AG04450 (cell line): ENCODE results near the gene CCBE1. TPM values are rescaled to one million over a fixed set of nuclear protein-coding genes. Genes with fewer than 3 reads are reported as not detected.

Source experiments
- CTCF ChIA-PET: fragments of 300-600, 350-600 bp; formaldehyde crosslinking; extraction: SDS; loops from one replicate; lab custom pipeline; 2022; ENCODE audit warnings: antibody characterized with exemption, inconsistent platforms; lab: Charles Lee
- POLR2A ChIA-PET: fragments of 350-600 bp; formaldehyde crosslinking; extraction: SDS; loops from one replicate; lab custom pipeline; 2021; ENCODE audit warnings: antibody characterized with exemption, inconsistent platforms; lab: Yijun Ruan, JAX
- DNase-seq: peaks from one replicate; pipeline ENCODE4 v3.0.0-alpha.2; 2011; ENCODE audit warnings: low read depth, low spot score
- H3K27ac ChIP-seq: one replicate; pipeline ENCODE4 v1.5.1; 2012; ENCODE audit warnings: low read depth, low read length, control low read depth
- H3K27me3 ChIP-seq: one replicate; pipeline ENCODE4 v1.6.0; 2012; ENCODE audit warnings: low read length; ENCODE audit not compliant: control insufficient read depth, insufficient read depth
- H3K4me3 ChIP-seq: 2 replicates; pipeline ENCODE4 v1.5.1; 2011; ENCODE audit warnings: mild to moderate bottlenecking, low read depth, low read length, control low read depth
- H3K9me3 ChIP-seq: 2 replicates; pipeline ENCODE4 v1.5.1; 2012; ENCODE audit warnings: low read length; ENCODE audit not compliant: control insufficient read depth, insufficient read depth
- CTCF ChIP-seq: IDR thresholded peaks from 2 replicates; pipeline ENCODE4 v1.5.1; 2011; ENCODE audit warnings: low read depth, low read length, control low read depth, inconsistent platforms
- polyA plus RNA-seq: library from polyadenylated mRNA; depleted of rRNA; stranded (reverse); fragments of >200 nt; gene quantifications from 2 replicates; pipeline ENCODE4 v1.2.3, GENCODE V29; 2011

The CCBE1 gene
- polyA plus RNA-seq, 1 experiment = 40.4 TPM

- H3K4me3 ChIP-seq = no peak overlapping the region
- ChIA-PET CTCF (interaction anchor here (4.2 kb wide), 1 partner anchor 15 kb away, joined by 18 read pairs; the partner anchor contains the start of gene CCBE1), POLR2A (no interaction called here)
- H3K27me3 ChIP-seq = no peaks in the 10 kb centered on the region
- no peak for TF ChIP-seq CTCF
- H3K9me3 ChIP-seq = peaks cover 2% of the 10 kb centered on the region; the same call in 1 of the 2 replicates
- no peak for DNase-seq
- H3K27ac ChIP-seq = no peak overlapping the region
These were observed 15.1 kb upstream of the CCBE1 start for GRCh38 chr18:59712311-59712710.

GRCh38 chr18:59708988-59709387 is 11.8 kb upstream of the CCBE1 start:
- Histone ChIP-seq H3K9me3 (peaks cover 2% of the 10 kb centered on the region; the same call in 1 of the 2 replicates), H3K27ac (no peak overlapping the region), H3K4me3 (no peak overlapping the region), H3K27me3 (no peaks in the 10 kb centered on the region)
- ChIA-PET CTCF (interaction anchor here (0.7 to 0.9 kb wide), 2 partner anchors 11 kb away, joined by 3 to 8 read pairs; partner anchors contain the start of gene CCBE1), POLR2A (interaction anchor here (0.7 kb wide), 1 partner anchor 17 kb away, joined by 5 read pairs; no protein-coding TSS in a partner anchor)
- no peak for DNase-seq
- TF ChIP-seq CTCF = no peak

DNA sequence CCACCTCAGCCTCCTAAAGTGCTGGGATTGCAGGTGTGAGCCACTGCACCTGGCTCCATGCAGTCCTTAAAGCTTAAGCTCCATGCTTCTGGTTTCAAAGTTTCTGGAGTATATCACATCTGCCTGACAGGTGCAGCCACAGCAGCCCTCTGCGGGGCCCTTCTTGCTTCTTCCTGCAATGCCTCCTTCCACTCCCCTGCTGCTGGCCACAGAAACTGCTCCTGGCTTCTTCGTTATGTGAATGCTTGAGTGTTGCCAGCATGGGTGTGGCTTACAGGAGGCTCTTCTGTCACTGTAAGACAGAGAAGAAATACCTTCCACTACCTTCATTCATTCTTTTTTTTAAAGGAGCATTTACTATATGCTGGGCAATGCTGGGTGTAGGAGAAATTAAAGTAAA is 10.1 kb upstream of the CCBE1 start:
- no peak for DNase-seq

DNA sequence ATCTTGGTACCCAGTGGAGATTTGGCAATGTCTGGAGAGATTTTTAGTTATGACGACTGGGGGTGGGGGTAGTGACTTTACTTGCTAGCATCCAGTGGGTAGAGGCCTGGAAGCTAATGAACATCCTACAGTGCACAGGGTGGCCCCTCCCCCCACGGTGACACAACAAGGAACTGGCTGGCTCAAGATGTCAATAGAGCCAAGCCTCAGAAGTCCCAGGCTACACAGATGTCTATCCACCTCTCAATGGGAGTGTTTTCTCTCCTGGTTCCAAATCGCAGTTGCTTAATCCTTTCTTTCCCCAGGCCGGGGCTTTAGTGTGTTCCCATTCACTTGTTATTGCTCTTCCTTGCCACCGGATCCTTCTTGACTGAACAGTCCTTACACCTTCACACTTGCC is 9.3 kb upstream of the CCBE1 start:
- Histone ChIP-seq H3K9me3 (peaks cover 2% of the 10 kb centered on the region; the same call in 1 of the 2 replicates), H3K4me3 (no peak overlapping the region), H3K27me3 (no peaks in the 10 kb centered on the region), H3K27ac (no peak overlapping the region)
- no peak for DNase-seq
- TF ChIP-seq CTCF = no peak
- ChIA-PET POLR2A (interaction anchor here (1.6 kb wide), 1 partner anchor 9 kb away, joined by 4 read pairs; the partner anchor contains the start of gene CCBE1), CTCF (interaction anchor here (1.8 to 2.7 kb wide), 2 partner anchors 10 to 117 kb away, joined by 8 to 13 read pairs; partner anchors contain the start of gene CCBE1)

More for the DNA sequence above, 10.1 kb upstream of the CCBE1 start:
- H3K27ac ChIP-seq = no peak overlapping the region
- ChIA-PET POLR2A (no interaction called here), CTCF (interaction anchor here (1.0 to 1.8 kb wide), 2 partner anchors 10 to 116 kb away, joined by 8 read pairs; partner anchors contain the start of gene CCBE1)
- TF ChIP-seq CTCF = no peak
- no peak overlapping the region for H3K4me3 ChIP-seq
- no peaks in the 10 kb centered on the region for H3K27me3 ChIP-seq
- H3K9me3 ChIP-seq = peaks cover 2% of the 10 kb centered on the region; the same call in 1 of the 2 replicates

DNA sequence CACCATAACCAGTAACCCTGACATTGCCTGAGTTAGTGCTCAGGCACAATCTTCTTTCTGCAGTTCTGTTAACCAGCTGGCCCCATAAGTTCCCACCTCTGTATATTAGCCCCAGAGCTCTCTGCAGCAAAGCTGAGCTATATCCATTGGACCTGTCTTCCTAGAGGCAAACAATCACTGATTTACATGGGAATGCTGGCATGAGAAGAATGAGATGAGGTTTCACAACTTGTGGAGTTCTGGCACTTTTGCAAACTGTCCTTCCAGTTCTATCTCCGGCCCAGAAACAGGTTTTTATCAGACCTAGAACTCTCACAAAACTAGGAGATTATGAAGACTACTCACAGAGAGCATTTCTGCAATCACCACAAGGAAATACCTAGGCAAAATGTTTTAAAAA is 7.9 kb upstream of the CCBE1 start:
- CTCF ChIA-PET = interaction anchor here (2.0 to 2.7 kb wide), 2 partner anchors 8 to 118 kb away, joined by 10 to 13 read pairs; partner anchors contain the start of gene CCBE1
- peaks cover 2% of the 10 kb centered on the region; the same call in 1 of the 2 replicates for H3K9me3 ChIP-seq
- TF ChIP-seq CTCF = no peak
- POLR2A ChIA-PET = interaction anchor here (1.1 to 1.6 kb wide), 4 partner anchors 8 to 46 kb away, joined by 3 to 5 read pairs (median 4); partner anchors contain the start of gene CCBE1
- H3K4me3 ChIP-seq = no peak overlapping the region
- H3K27me3 ChIP-seq = no peaks in the 10 kb centered on the region
- no peak overlapping the region for H3K27ac ChIP-seq
- DNase-seq = peak; percentile 49
